Spleen (tissue), 7 donors: Measurements from ENCODE around the gene ZNF280D.

Experiments
- POLR2A ChIP-seq, 3 donors: fragments of 450-650 bp; IDR thresholded peaks; one replicate each; pipeline ENCODE4 v1.5.1; 2017; ENCODE audit warnings: antibody characterized with exemption in 3 of 3, mild to moderate bottlenecking in 1 of 3
- POLR2AphosphoS5 ChIP-seq, 3 donors: sonication (generic); formaldehyde crosslinking; IDR thresholded peaks; one replicate each; pipeline ENCODE4 v1.5.1; 2017; ENCODE audit warnings: antibody characterized with exemption in 3 of 3
- TF ChIP-seq, protein P1 (sequence below), 11 experiments: fragments of 200-600 bp in 7 of 11; fragments of 450-650 bp in 4 of 11; sonication (generic) in 4 of 11; IDR thresholded peaks in 8 of 11; conservative IDR thresholded peaks in 3 of 11; 1 replicate in 7 of 11; 2 replicates in 4 of 11; pipeline versions ENCODE4 v1.4.0 to v1.8.0; 2016 to 2021; ENCODE audit warnings: antibody characterized with exemption in 11 of 11, inconsistent platforms in 4 of 11, mild to moderate bottlenecking in 1 of 11
- donor health status: DM: no; HTN: no; CAD: no; lungs with moderate emphysema.
- donor health status: DM: no; HTN: no; CAD: no.
- donor health status: DM: no; HTN: no; CAD: no.

DNA sequence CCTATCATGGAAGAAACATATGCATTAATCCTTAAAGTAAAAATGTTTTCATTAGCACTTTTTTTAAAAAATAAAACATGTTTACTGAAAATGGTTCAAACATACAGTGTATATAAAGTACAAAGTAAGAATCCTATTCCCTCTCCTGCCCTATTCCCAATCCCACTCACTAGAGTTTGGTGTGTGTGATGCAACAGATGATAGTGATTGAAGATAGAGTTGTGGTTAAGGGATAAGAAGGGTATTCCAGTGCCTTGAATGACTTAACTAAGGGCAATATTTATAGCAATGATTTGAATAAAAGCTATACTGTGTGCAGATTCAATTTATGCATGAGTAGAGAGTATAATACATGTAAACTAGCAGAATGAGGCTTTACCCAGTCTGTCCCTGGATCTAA is 18.1 kb downstream of the ZNF280D start:
- TF ChIP-seq, protein P1, sequence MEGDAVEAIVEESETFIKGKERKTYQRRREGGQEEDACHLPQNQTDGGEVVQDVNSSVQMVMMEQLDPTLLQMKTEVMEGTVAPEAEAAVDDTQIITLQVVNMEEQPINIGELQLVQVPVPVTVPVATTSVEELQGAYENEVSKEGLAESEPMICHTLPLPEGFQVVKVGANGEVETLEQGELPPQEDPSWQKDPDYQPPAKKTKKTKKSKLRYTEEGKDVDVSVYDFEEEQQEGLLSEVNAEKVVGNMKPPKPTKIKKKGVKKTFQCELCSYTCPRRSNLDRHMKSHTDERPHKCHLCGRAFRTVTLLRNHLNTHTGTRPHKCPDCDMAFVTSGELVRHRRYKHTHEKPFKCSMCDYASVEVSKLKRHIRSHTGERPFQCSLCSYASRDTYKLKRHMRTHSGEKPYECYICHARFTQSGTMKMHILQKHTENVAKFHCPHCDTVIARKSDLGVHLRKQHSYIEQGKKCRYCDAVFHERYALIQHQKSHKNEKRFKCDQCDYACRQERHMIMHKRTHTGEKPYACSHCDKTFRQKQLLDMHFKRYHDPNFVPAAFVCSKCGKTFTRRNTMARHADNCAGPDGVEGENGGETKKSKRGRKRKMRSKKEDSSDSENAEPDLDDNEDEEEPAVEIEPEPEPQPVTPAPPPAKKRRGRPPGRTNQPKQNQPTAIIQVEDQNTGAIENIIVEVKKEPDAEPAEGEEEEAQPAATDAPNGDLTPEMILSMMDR (IDR thresholded peaks at IDR 0.05 in 8 of 11, conservative IDR thresholded peaks at IDR 0.05 in 3 of 11) = no peak
- TF ChIP-seq POLR2A (IDR thresholded peaks at IDR 0.05) (no peak), POLR2AphosphoS5 (IDR thresholded peaks at IDR 0.05) (no peak)
